ENCODE results near the gene METTL3. TPM values are rescaled to one million over a fixed set of nuclear protein-coding genes. Genes with fewer than 3 reads are reported as not detected.
"Not testable (repeated sequence)": the region's sequence is repeated elsewhere in the genome, so short reads cannot be mapped to it uniquely, and the experiment has no call there.

METTL3 gene
- total RNA-seq: 10 to 100 TPM; 26.6 to 76.2 (median 49.8) TPM

DNA sequence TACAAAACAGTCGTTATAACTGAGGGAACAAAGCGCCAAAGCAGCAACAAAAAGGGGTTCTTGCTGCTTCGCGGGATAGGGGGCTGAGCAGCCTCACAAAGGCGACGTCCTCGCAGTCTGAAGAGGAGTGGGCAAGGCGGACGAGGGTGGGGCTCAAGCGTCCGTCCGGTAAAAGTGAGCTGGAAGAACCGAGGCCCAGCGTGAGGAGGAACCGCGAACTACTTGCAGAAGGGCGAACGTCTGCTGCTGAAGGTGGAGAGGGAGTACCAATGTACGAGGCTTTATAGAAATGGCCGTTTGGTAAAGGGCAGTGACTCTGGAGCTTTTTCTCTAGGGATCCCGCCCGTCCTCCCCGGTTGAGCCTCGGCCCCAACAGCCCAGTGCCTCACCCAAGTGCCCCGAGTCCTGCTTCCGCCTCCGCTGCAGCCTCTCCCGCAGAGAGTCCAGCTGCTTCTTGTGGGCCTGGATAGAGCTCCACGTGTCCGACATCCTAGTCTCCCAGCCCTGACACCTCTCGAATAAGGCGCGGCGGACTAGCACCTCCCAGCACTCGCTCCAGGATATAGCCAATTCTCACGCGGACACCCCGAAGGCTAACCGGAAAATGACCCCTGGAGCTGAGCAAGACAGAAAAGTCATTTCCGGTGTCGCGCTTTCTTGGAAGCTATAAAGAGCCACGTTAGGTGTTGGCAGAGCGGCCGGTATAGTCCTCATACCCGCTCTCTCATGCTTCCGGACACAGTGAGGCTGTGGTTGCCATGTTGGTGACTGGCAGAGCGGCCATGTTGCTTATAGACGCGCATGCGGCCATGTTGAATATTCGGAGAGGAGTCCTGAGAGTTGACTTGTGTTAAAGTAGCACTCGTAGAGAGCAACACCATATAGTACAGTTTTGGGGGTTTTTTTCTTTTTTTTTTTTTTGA lies at the start of gene METTL3:
Gene METTL3 (minus strand): TSS at position 606 of the 923 bp plus-strand sequence. CDS start 117 bp downstream, at position 489.
- ATAC-seq (replicated peaks in 6 of 8): peak; percentile 95 to 99 (median 98)
- Histone ChIP-seq H3K4me1 (replicated peaks in 1 of 2) (peaks cover 8 to 9% of the 10 kb centered on the region in 2 donors), H3K4me3 (peak within 1 kb of the TSS; percentile 61 to 91 (median 73)), H3K27ac (peak within 1 kb of the TSS; percentile 68 to 85)
- WGBS, 10 experiments: 0 to 5% (median 0%) methylated on average over 2 to 23 of the region's 53 CpGs; no CpG with 5 or more reads in 2 of the 10 experiments
- in situ Hi-C loops (cut with MboI; ENCODE audit: low pct_unique_long_range_greater_than_20kb in 2 of 9, low sequenced_read_pairs in 9 of 9, unreplicated experiment in 9 of 9): no loop called here

DNA sequence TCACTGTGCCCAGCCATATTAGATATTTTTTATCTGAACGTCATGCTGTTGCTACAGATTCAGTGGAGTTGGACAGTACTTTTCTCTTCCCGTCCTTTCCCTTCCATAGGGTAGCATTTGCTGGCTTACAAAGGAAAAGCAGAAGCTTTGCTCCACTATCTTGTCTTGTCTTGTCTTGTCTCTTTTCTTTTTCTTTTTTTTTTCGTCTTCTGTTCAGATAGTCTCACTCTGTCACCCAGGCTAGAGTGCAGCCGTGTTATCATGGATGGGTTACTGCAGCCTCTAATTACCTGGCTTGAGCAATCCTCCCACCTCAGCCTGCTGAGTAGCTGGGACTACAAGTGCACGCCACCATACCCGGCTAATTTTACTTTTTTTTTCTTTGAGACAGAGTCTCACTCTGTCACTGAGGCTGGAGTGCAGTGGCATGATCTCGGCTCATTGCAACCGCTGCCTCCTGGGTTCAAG lies 47.6 kb upstream of the METTL3 start:
- 59 to 96% (median 80%) methylated on average over 1 to 7 of the region's 8 CpGs; no CpG with 5 or more reads in 3 of the 10 experiments for whole genome bisulfite sequencing, 10 experiments
- no peak overlapping the region for H3K4me3 ChIP-seq
- ATAC-seq (replicated peaks in 6 of 8): no peak
- peaks cover 2 to 7% of the 10 kb centered on the region in 2 donors for H3K4me1 ChIP-seq (replicated peaks in 1 of 2)
- no peak overlapping the region for H3K27ac ChIP-seq
- in situ Hi-C loops (cut with MboI; ENCODE audit: low pct_unique_long_range_greater_than_20kb in 2 of 9, low sequenced_read_pairs in 9 of 9, unreplicated experiment in 9 of 9): loop anchor here in 1 of 9 experiments (10.0 kb wide), 1 partner anchor 54 kb away; no protein-coding TSS in a partner anchor

DNA sequence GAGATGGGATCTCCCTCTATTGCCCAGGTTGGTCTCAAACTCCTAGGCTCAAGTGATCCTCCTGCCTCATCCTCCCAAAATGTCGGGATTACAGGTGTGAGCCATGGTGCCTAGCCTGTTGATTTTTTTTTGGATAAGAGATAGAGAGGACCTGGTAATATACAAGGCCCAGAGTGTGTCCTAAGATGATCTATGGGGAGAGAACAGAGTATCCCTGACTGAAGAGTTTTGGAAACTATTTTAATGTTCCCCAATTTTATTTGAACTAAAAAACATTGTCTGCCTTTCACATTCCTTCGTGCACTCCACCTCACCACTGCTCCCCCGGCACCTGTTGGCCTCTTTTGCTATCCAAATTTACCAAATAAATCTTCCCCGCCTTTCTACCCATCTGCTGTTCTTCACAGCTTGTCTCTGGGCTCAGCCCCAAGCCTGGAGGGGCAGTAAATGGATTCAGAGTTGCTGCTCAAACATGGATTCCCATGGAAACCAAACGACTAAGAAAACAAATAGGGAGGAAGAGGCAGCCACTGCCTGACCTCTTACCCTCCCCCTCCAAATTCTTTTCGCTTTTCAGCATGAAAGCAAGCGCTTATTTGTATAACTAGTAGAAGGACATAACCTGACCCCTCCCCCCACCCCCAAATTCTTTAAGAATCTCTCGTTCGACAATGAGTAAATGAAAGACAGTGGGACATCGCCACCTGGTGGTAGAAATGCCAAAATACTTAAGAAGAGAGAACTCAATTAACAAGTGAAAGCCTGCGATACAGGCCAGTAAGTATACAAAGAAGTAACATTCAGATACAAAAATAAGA lies 46.2 kb upstream of the METTL3 start:
- Histone ChIP-seq H3K4me1 (replicated peaks in 1 of 2) (peaks cover 2 to 7% of the 10 kb centered on the region in 2 donors), H3K4me3 (peak overlapping the region; percentile 24 to 35 (median 26)), H3K27ac (peak overlapping the region in 1 of 2 donors; percentile 8)
- WGBS, 10 experiments: 0 to 17% (median 4%) methylated on average over 2 to 8 of the region's 11 CpGs
- in situ Hi-C loops (cut with MboI; ENCODE audit: low pct_unique_long_range_greater_than_20kb in 2 of 9, low sequenced_read_pairs in 9 of 9, unreplicated experiment in 9 of 9): loop anchor here in 1 of 9 experiments (10.0 kb wide), 1 partner anchor 52 kb away; no protein-coding TSS in a partner anchor
- ATAC-seq (replicated peaks in 6 of 8): peak; percentile 70 to 98 (median 92)

DNA sequence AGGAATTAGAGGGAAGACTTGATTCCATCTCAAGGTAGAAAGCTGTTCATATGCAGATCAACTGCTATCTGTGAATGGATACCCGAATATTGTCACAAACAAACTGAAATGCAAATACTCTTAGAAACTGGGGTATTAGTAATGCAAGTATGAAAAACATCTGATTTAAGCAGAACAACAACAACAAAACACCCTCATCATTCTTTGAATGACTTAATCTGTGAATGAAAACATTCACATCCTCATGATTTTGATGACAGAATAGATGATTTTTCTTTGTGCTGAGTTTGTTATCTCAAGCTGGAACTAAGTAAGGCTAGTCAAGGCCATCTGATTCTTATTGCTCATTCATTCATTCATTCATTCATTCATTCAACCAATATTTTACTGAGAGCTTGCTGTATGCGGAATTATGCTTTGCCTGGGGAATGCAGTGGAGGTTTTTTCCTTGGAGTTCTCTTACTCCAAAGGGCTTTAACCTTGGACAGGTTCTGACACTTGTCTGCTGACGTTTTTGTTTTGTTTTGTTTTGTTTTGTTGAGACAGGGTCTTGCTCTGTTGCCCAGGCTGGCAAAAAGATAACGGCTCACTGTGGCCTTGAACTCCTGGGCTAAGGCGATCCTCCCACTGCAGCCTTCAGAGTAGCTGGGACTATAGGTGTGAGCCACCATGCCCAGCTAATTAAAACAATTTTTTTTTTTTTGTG lies 45.4 kb upstream of the METTL3 start:
- 8 to 76% (median 50%) methylated on average over 1 to 4 of the region's 5 CpGs; no CpG with 5 or more reads in 1 of the 10 experiments for WGBS, 10 experiments
- peak in 1 of 8 experiments; percentile 7 for ATAC-seq (replicated peaks in 6 of 8)
- Histone ChIP-seq H3K4me3 (no peak overlapping the region), H3K27ac (no peak overlapping the region), H3K4me1 (replicated peaks in 1 of 2) (peaks cover 2 to 7% of the 10 kb centered on the region in 2 donors)
- in situ Hi-C loops (cut with MboI; ENCODE audit: low pct_unique_long_range_greater_than_20kb in 2 of 9, low sequenced_read_pairs in 9 of 9, unreplicated experiment in 9 of 9): loop anchor here in 1 of 9 experiments (10.0 kb wide), 1 partner anchor 52 kb away; no protein-coding TSS in a partner anchor

DNA sequence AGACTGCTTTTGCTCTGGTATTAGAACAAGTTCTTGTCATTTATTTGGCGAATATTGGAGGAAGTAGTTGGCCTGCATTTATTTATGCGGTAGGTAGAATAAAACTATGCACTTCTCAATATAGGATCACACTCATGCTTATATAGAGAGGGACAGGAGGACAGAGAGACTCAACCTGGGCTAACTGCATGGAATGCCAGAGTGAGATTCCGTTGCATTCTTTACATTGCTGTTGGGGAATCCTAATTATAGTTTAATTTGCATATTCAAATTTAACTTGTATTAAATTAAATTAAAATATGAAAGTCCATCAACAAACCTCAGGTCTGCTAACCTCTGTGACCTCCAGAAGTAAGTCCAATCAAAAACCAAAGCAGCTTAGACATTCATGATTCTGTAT lies 42.1 kb upstream of the METTL3 start:
- 38 to 100% (median 72%) methylated on average over 1 to 3 of the region's 3 CpGs; no CpG with 5 or more reads in 2 of the 10 experiments for WGBS, 10 experiments
- H3K27ac ChIP-seq: no peak overlapping the region
- peaks cover 2 to 7% of the 10 kb centered on the region in 2 donors for H3K4me1 ChIP-seq (replicated peaks in 1 of 2)
- in situ Hi-C loops (cut with MboI; ENCODE audit: low pct_unique_long_range_greater_than_20kb in 2 of 9, low sequenced_read_pairs in 9 of 9, unreplicated experiment in 9 of 9): loop anchor here in 1 of 9 experiments (10.0 kb wide), 1 partner anchor 48 kb away; no protein-coding TSS in a partner anchor
- H3K4me3 ChIP-seq: no peak overlapping the region
- no peak for ATAC-seq (replicated peaks in 6 of 8)

DNA sequence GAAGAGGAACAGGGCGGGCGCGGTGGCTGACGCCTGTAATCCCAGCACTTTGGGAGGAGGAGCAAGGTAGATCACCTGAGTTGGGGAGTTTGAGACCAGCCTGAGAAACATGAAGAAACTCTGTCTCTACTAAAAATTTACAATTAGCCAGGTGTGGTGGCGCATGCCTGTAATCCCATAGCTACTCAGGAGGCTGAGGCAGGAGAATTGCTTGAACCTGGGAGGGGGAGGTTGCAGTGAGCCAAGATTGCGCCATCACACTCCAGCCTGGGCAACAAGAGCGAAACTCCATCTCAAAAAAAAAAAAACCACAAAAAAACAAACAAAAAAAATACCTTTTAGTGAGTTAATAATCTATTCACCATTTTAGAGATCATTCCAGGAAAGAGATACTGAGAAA lies 33.4 kb upstream of the METTL3 start:
- H3K27ac ChIP-seq; in situ Hi-C loops (cut with MboI; ENCODE audit: low pct_unique_long_range_greater_than_20kb in 2 of 9, low sequenced_read_pairs in 9 of 9, unreplicated experiment in 9 of 9); H3K4me3 ChIP-seq; ATAC-seq (replicated peaks in 6 of 8): not testable (repeated sequence)
- 0 to 100% (median 95%) methylated on average over 1 to 7 of the region's 7 CpGs; no CpG with 5 or more reads in 2 of the 10 experiments for WGBS, 10 experiments
- peaks cover 17 to 18% of the 10 kb centered on the region in 2 donors for H3K4me1 ChIP-seq (replicated peaks in 1 of 2)

DNA sequence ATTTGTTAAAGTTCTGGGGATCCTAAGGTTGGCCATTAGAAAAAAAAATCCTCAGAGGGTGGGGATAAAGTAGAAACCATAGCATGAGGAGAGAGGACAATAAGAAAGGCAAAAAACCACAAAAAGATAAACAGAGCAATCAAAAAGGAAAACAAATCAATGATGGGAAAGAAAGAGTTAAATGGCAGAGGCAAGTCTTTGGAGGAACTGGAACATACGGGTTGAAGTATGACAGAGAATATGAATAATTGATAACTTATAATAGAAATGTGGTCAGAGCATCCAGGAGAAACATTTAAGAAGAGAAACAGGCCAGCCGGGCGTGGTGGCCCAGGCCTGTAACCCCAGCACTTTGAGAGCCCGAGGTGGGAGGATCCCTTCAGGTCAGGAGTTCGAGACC lies 32.8 kb upstream of the METTL3 start:
- WGBS, 10 experiments: 0 to 69% (median 42%) methylated on average over 1 to 5 of the region's 5 CpGs
- H3K27ac ChIP-seq: peak overlapping the region in 1 of 2 donors; percentile 34
- peak in 3 of 8 experiments; percentile 45 to 53 (median 47) for ATAC-seq (replicated peaks in 6 of 8)
- in situ Hi-C loops (cut with MboI; ENCODE audit: low pct_unique_long_range_greater_than_20kb in 2 of 9, low sequenced_read_pairs in 9 of 9, unreplicated experiment in 9 of 9): no loop called here
- peaks cover 24 to 25% of the 10 kb centered on the region in 2 donors for H3K4me1 ChIP-seq (replicated peaks in 1 of 2)
- H3K4me3 ChIP-seq: no peak overlapping the region

DNA sequence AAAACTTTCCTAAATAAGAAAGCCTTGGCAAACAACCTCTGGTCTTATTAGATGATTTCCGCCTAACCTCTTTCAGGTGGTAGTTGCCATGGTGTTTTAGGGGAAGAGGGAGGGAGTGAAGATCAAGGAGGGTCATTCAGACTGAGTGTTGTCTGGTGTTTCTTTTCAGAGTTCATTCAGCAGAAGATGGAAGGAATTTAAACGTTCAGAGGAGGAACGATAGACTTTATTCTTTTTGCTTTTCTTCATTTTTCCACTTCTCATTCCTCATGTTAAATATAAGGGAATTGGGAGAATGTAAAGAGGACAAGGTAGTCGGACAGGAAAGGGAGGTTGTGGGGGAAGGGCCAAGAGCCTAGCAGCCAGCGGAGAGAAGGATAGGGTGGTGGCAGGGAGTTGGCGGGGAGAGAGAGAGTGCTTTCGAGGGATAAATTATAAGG lies 32.4 kb upstream of the METTL3 start:
- peak in 5 of 8 experiments; percentile 50 to 65 (median 53) for ATAC-seq (replicated peaks in 6 of 8)
- Histone ChIP-seq H3K4me1 (replicated peaks in 1 of 2) (peaks cover 28 to 29% of the 10 kb centered on the region in 2 donors), H3K27ac (peak overlapping the region in 1 of 2 donors; percentile 34), H3K4me3 (no peak overlapping the region)
- in situ Hi-C loops (cut with MboI; ENCODE audit: low pct_unique_long_range_greater_than_20kb in 2 of 9, low sequenced_read_pairs in 9 of 9, unreplicated experiment in 9 of 9): no loop called here
- 0 to 37% (median 14%) methylated on average over 1 to 7 of the region's 7 CpGs for WGBS, 10 experiments

DNA sequence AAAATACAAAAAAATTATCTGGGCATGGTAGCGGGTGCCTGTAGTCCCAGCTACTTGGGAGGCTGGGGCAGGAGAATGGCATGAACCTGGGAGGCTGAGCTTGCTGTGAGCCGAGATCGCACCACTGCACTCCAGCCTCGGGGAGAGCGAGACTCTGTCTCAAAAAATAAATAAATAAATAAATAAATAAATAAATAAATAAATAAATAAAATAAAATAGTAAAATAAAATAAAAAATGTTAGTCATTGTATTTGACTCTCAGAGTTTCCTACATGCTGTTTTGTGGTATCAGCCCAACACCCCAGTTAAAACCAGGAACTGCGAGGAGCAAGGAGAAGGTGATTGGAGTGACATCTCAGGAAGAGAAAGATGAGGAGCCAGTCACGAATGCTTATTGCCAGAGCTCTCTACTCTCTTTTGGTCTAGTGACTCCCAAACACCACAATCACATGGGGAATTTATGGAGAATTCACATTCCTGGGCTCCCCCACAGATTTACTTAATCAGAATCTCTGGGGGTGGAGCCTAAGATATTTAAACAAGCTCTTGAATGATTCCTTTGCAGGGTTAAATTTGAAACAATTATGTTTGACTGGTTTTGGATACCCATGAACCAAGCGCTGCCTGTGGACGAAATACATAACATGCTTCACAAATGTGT lies 30.4 kb upstream of the METTL3 start:
- WGBS, 10 experiments: 70 to 100% (median 82%) methylated on average over 1 to 9 of the region's 9 CpGs; no CpG with 5 or more reads in 1 of the 10 experiments
- Histone ChIP-seq H3K4me1 (replicated peaks in 1 of 2) (peaks cover 33 to 34% of the 10 kb centered on the region in 2 donors), H3K4me3 (no peak overlapping the region), H3K27ac (no peak overlapping the region)
- in situ Hi-C loops (cut with MboI; ENCODE audit: low pct_unique_long_range_greater_than_20kb in 2 of 9, low sequenced_read_pairs in 9 of 9, unreplicated experiment in 9 of 9): no loop called here
- ATAC-seq (replicated peaks in 6 of 8): no peak

DNA sequence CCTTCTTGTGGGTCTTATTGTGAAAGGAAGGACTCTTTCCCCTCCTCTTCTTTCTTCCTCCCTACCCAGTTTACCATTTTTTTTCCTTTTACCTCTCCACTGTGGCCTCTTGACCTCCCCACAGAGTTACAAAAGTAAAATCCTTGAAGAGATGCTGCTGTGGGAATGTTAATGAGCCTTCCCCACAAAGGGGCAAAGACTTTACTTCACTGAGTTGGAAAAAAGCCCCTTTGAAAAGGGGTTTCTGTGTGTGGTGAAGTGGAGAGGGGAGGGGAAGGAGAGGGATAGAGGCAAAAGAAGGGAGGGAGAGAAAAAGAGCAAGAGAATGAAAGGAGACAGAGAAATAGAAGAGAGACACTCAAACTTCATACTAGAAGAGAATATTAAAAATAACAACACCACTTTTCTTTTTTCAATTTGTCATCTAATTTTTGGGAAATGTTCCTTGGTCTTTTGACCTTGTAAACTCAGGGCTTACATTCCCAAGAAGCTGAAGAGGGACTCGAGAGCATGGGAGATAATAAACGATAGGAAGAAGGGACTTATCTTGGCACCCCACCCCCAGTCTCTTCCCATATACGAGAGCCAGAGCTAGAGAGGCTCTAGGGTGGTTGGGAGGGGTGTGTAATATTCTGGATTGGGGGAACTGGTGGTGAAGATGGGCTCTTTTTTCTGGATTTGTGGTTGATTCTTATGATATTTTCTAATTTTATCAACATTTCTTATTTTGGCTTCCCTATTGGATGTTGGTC lies 28.2 kb upstream of the METTL3 start:
- in situ Hi-C loops (cut with MboI; ENCODE audit: low pct_unique_long_range_greater_than_20kb in 2 of 9, low sequenced_read_pairs in 9 of 9, unreplicated experiment in 9 of 9): no loop called here
- 0 to 11% (median 1%) methylated on average over 2 to 3 of the region's 3 CpGs; no CpG with 5 or more reads in 4 of the 10 experiments for WGBS, 10 experiments
- Histone ChIP-seq H3K4me1 (replicated peaks in 1 of 2) (peaks cover 42 to 45% of the 10 kb centered on the region in 2 donors), H3K4me3 (no peak overlapping the region), H3K27ac (peak overlapping the region; percentile 19 to 56)
- no peak for ATAC-seq (replicated peaks in 6 of 8)

DNA sequence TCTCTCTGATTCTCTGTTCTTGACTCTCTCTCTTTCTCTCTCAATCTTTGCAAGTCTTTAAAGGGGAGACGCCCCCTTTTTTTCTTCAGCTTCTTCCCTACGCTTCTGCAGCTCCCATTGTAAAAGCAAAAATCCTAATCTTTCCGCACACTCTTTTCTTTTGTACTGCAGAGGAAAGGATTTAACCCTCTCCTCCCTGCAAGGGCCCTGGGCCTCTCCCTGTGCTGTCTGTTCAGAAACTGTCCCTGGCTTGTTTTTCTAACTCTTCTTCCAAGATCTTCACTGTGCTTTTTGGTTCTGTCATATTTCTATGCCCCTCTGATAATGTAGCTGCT lies 25.9 kb upstream of the METTL3 start:
- ATAC-seq (replicated peaks in 6 of 8): peak in 6 of 8 experiments; percentile 6 to 44 (median 34)
- in situ Hi-C loops (cut with MboI; ENCODE audit: low pct_unique_long_range_greater_than_20kb in 2 of 9, low sequenced_read_pairs in 9 of 9, unreplicated experiment in 9 of 9): no loop called here
- 0 to 13% (median 6%) methylated on average over 1 to 3 of the region's 3 CpGs; no CpG with 5 or more reads in 2 of the 10 experiments for WGBS, 10 experiments
- peak overlapping the region; percentile 32 to 49 (median 47) for H3K4me3 ChIP-seq
- peak overlapping the region; percentile 66 to 67 for H3K27ac ChIP-seq
- H3K4me1 ChIP-seq (replicated peaks in 1 of 2): peaks cover 32 to 37% of the 10 kb centered on the region in 2 donors
